ENCODE measurements around the gene CACNA2D3. TPM values are rescaled to one million over a fixed set of nuclear protein-coding genes. Genes with fewer than 3 reads are reported as not detected.

Gene CACNA2D3
- polyA plus RNA-seq, 2 of the 4 experiments (the other 2 are of a cell fraction), result 0.04 to 0.05 TPM

DNA sequence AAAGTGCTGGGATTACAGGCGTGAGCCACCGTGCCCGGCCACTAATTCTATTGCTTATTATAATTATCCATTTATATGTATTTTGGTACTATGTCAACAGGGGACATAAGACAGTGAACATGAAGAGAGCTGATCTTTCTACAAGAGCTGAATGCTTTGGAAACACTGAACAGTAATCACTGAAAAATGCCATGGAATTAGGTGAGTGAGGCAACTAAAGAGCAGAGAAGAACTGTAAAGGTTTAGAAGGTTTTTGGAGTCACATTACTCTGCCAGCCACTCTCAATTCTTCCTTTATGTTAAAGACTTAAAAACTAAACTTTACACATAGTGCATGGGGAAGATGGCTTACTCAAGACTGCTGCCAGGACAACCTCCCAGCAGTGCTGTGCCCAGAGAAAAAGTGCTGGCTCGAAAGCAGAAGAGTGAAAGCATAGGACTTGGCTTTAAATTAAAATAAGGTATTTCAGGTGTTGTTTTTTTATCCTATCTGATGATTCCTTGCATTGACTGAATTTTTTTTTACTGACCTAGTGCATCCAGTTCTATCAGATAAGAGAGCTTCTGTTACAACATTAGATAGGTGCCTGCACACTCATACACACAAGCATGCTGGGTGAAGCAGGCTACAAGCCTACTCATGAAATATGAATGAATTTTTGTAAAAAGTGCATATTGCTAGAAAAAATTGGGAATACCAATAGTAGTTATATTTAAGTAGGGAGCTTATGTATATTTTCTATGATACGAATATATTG is 28.7 kb upstream of the CACNA2D3 start:
- H3K4me2 ChIP-seq, result no peak overlapping the region
- no peak overlapping the region for H3K4me3 ChIP-seq
- WGBS (ENCODE audit: missing lambda C conversion rate), result 55% methylated on average over 4 of the region's 5 CpGs
- H3K4me1 ChIP-seq, result no peaks in the 10 kb centered on the region
- no peaks in the 10 kb centered on the region for H3K9me3 ChIP-seq
- TF ChIP-seq, protein P1, sequence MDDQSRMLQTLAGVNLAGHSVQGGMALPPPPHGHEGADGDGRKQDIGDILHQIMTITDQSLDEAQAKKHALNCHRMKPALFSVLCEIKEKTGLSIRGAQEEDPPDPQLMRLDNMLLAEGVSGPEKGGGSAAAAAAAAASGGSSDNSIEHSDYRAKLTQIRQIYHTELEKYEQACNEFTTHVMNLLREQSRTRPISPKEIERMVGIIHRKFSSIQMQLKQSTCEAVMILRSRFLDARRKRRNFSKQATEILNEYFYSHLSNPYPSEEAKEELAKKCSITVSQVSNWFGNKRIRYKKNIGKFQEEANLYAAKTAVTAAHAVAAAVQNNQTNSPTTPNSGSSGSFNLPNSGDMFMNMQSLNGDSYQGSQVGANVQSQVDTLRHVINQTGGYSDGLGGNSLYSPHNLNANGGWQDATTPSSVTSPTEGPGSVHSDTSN (IDR thresholded peaks at IDR 0.05), result no peak
- no peak for TF ChIP-seq KDM5A (IDR thresholded peaks at IDR 0.05)
- TF ChIP-seq POLR2AphosphoS2 (conservative IDR thresholded peaks at IDR 0.05; ENCODE audit: low read length), result no peak
- TF ChIP-seq JUNB (IDR thresholded peaks at IDR 0.05), result no peak
- TF ChIP-seq RARB (CRISPR knock-in tag; IDR thresholded peaks at IDR 0.05), result no peak
- no peak for TF ChIP-seq NFE2L2 (conservative IDR thresholded peaks at IDR 0.05; ENCODE audit: low read length)
- no peak for TF ChIP-seq POLR2A (IDR thresholded peaks at IDR 0.05; ENCODE audit: low read length)
- TF ChIP-seq SMC3 (IDR thresholded peaks at IDR 0.05), result no peak
- TF ChIP-seq CBX2 (IDR thresholded peaks at IDR 0.05; ENCODE audit: borderline replicate concordance, low read depth), result no peak
- TF ChIP-seq NR3C1 (IDR thresholded peaks at IDR 0.05), result no peak
- TF ChIP-seq, protein P2, sequence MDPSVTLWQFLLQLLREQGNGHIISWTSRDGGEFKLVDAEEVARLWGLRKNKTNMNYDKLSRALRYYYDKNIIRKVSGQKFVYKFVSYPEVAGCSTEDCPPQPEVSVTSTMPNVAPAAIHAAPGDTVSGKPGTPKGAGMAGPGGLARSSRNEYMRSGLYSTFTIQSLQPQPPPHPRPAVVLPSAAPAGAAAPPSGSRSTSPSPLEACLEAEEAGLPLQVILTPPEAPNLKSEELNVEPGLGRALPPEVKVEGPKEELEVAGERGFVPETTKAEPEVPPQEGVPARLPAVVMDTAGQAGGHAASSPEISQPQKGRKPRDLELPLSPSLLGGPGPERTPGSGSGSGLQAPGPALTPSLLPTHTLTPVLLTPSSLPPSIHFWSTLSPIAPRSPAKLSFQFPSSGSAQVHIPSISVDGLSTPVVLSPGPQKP (IDR thresholded peaks at IDR 0.05; ENCODE audit: low read depth, low read length), result no peak
- TF ChIP-seq RFX5 (IDR thresholded peaks at IDR 0.05), result no peak
- no peak for TF ChIP-seq PHF8 (IDR thresholded peaks at IDR 0.05; ENCODE audit: borderline replicate concordance, low read depth)
- TF ChIP-seq HOXB5 (CRISPR knock-in tag; IDR thresholded peaks at IDR 0.05), result no peak
- TF ChIP-seq TFCP2L1 (CRISPR knock-in tag; IDR thresholded peaks at IDR 0.05), result no peak
- TF ChIP-seq FOXS1 (CRISPR knock-in tag; IDR thresholded peaks at IDR 0.05), result no peak
- no peak for TF ChIP-seq ZC3H11A (IDR thresholded peaks at IDR 0.05)
- no peak for TF ChIP-seq HDAC2 (IDR thresholded peaks at IDR 0.05)
- TF ChIP-seq, protein P3, sequence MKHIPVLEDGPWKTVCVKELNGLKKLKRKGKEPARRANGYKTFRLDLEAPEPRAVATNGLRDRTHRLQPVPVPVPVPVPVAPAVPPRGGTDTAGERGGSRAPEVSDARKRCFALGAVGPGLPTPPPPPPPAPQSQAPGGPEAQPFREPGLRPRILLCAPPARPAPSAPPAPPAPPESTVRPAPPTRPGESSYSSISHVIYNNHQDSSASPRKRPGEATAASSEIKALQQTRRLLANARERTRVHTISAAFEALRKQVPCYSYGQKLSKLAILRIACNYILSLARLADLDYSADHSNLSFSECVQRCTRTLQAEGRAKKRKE (CRISPR knock-in tag; IDR thresholded peaks at IDR 0.05; ENCODE audit: low read depth), result no peak
- no peak for TF ChIP-seq TP53 (CRISPR knock-in tag; IDR thresholded peaks at IDR 0.05)
- no peak overlapping the region for H3K27ac ChIP-seq
- ChIA-PET POLR2A (no interaction called here), CTCF (no interaction called here)
- FAIRE-seq (no peak), DNase-seq (ENCODE audit: low read depth in 1 of 2, low spot score in 1 of 2) (no peak), ATAC-seq (no peak)

DNA sequence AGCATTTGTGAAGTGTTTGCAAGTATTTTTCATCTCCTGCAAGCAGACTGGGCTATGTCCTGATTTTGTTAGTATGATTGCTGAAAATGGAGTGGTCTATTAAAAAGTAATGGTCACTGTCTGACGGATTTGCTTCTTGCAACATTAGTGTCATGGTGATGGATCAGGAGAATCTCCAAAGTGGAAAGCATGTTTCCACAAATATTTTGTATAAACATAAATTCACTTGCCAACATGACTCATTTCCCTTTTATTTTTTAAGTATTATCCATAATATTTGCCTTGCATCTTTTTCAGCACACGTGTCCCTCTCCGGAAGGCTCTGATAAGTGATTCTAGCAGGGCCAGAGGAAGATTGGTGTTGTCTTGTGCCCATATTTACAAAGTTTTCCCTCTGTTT is 27.4 kb upstream of the CACNA2D3 start:
- no peak for DNase-seq (ENCODE audit: low read depth in 1 of 2, low spot score in 1 of 2)
- 24% methylated on average over 3 of the region's 3 CpGs for WGBS (ENCODE audit: missing lambda C conversion rate)
- FAIRE-seq, result no peak
- Histone ChIP-seq H3K27ac (no peak overlapping the region), H3K4me2 (no peak overlapping the region), H3K4me3 (no peak overlapping the region), H3K4me1 (no peaks in the 10 kb centered on the region), H3K9me3 (no peaks in the 10 kb centered on the region)
- no peak for TF ChIP-seq EHMT2 (IDR thresholded peaks at IDR 0.05; ENCODE audit: low read depth)
- no peak for TF ChIP-seq TP53 (CRISPR knock-in tag; IDR thresholded peaks at IDR 0.05)
- TF ChIP-seq FOSB (CRISPR knock-in tag; IDR thresholded peaks at IDR 0.05), result no peak
- TF ChIP-seq ZC3H11A (IDR thresholded peaks at IDR 0.05), result no peak
- no peak for TF ChIP-seq CBX2 (IDR thresholded peaks at IDR 0.05; ENCODE audit: borderline replicate concordance, low read depth)
- TF ChIP-seq RAD21 (conservative IDR thresholded peaks at IDR 0.05 in 1 of 2, IDR thresholded peaks at IDR 0.05 in 1 of 2), result no peak
- TF ChIP-seq POLR2A (IDR thresholded peaks at IDR 0.05; ENCODE audit: low read length), result no peak
- TF ChIP-seq, protein P1 (IDR thresholded peaks at IDR 0.05), result no peak
- TF ChIP-seq, protein P4, sequence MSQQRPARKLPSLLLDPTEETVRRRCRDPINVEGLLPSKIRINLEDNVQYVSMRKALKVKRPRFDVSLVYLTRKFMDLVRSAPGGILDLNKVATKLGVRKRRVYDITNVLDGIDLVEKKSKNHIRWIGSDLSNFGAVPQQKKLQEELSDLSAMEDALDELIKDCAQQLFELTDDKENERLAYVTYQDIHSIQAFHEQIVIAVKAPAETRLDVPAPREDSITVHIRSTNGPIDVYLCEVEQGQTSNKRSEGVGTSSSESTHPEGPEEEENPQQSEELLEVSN (IDR thresholded peaks at IDR 0.05; ENCODE audit: borderline replicate concordance, low read depth), result no peak
- TF ChIP-seq EHF (CRISPR knock-in tag; IDR thresholded peaks at IDR 0.05), result no peak
- TF ChIP-seq, protein P5, sequence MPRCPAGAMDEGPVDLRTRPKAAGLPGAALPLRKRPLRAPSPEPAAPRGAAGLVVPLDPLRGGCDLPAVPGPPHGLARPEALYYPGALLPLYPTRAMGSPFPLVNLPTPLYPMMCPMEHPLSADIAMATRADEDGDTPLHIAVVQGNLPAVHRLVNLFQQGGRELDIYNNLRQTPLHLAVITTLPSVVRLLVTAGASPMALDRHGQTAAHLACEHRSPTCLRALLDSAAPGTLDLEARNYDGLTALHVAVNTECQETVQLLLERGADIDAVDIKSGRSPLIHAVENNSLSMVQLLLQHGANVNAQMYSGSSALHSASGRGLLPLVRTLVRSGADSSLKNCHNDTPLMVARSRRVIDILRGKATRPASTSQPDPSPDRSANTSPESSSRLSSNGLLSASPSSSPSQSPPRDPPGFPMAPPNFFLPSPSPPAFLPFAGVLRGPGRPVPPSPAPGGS (IDR thresholded peaks at IDR 0.05), result no peak
- TF ChIP-seq RFX5 (IDR thresholded peaks at IDR 0.05), result no peak
- TF ChIP-seq NR3C1 (IDR thresholded peaks at IDR 0.05), result no peak
- ChIA-PET CTCF (no interaction called here), POLR2A (no interaction called here)
- ATAC-seq, result no peak

All from A549 (cell line).